GM19351 (cell line): ENCODE results near the gene LCE1B.

Experiments
- ATAC-seq: cut with Tn5 transposase; IDR thresholded peaks from one replicate; pipeline ENCODE4 v1.9.1; 2021; ENCODE audit warnings: mild to moderate bottlenecking, moderate library complexity; ENCODE audit not compliant: unreplicated experiment

Gene LCE1B

GRCh38 chr1:152811671-152812070 lies at the start of gene LCE1B:
LCE1B (plus strand) TSS chr1:152811971; CDS start chr1:152812447, 476 bp downstream.
- no peak for ATAC-seq

- no peak for ATAC-seq
These were observed 42.8 kb upstream of the LCE1B start for GRCh38 chr1:152768847-152769533.

- no peak for ATAC-seq
These were observed 41.4 kb upstream of the LCE1B start for GRCh38 chr1:152770411-152770810.

- no peak for ATAC-seq
These were observed 36.9 kb upstream of the LCE1B start, which contains the start of gene LCE1F for GRCh38 chr1:152774875-152775274. LCE1F (plus strand) TSS chr1:152775140; CDS start chr1:152776372, 1,232 bp downstream.

- ATAC-seq: no peak
These were observed 35.4 kb upstream of the LCE1B start for GRCh38 chr1:152776361-152776760.

- no peak for ATAC-seq
These were observed 34.1 kb upstream of the LCE1B start for GRCh38 chr1:152777510-152778137.

- no peak for ATAC-seq
These were observed 28.7 kb upstream of the LCE1B start for GRCh38 chr1:152783095-152783494.

GRCh38 chr1:152786077-152786476 lies 25.7 kb upstream of the LCE1B start, which contains the start of gene LCE1E:
LCE1E (plus strand) TSS chr1:152786257; CDS start chr1:152787300, 1,043 bp downstream.
- no peak for ATAC-seq

GRCh38 chr1:152795686-152796085 lies 16.1 kb upstream of the LCE1B start:
- no peak for ATAC-seq

- no peak for ATAC-seq
These were observed 15.3 kb upstream of the LCE1B start, which contains the start of gene LCE1D for GRCh38 chr1:152796421-152796820. LCE1D (plus strand) TSS chr1:152796721; CDS start chr1:152797795, 1,074 bp downstream.

- ATAC-seq: no peak
These were observed 10.4 kb upstream of the LCE1B start for GRCh38 chr1:152801333-152801732.

GRCh38 chr1:152806576-152806975 lies 5.2 kb upstream of the LCE1B start, which contains the start of gene LCE1C:
LCE1C (minus strand) TSS chr1:152806651; CDS start chr1:152805478, 1,173 bp downstream.
- ATAC-seq: no peak

- no peak for ATAC-seq
These were observed 721 bp upstream of the LCE1B start for GRCh38 chr1:152811050-152811449.

- ATAC-seq: no peak
These were observed 5.5 kb downstream of the LCE1B start for GRCh38 chr1:152817309-152817708.

- ATAC-seq: no peak
These were observed 11.5 kb downstream of the LCE1B start for GRCh38 chr1:152823294-152823693.

- ATAC-seq: no peak
These were observed 13.2 kb downstream of the LCE1B start for GRCh38 chr1:152824964-152825363.

- no peak for ATAC-seq
These were observed 15.4 kb downstream of the LCE1B start, which contains the start of gene LCE1A for GRCh38 chr1:152827173-152827572. LCE1A (plus strand) TSS chr1:152827473; CDS start chr1:152827473, 0 bp downstream.

GRCh38 chr1:152836870-152837269 lies 25.1 kb downstream of the LCE1B start:
- ATAC-seq: no peak

GRCh38 chr1:152842556-152842955 lies 30.8 kb downstream of the LCE1B start, which contains the start of gene LCE6A:
LCE6A (plus strand) TSS chr1:152842856; CDS start chr1:152843521, 665 bp downstream.
- ATAC-seq: no peak

GRCh38 chr1:152855661-152856060 lies 43.9 kb downstream of the LCE1B start:
- no peak for ATAC-seq

- no peak for ATAC-seq
These were observed 46.3 kb downstream of the LCE1B start for GRCh38 chr1:152858062-152858461.

GRCh38 chr1:152859696-152860095 lies 47.9 kb downstream of the LCE1B start, which contains the start of gene LCE7A:
LCE7A (plus strand) TSS chr1:152859996; CDS start chr1:152860698, 702 bp downstream.
- no peak for ATAC-seq
